GM13977 (cell line): ENCODE measurements around the gene SLC35D2.
"Not testable (repeated sequence)": the region's sequence is repeated elsewhere in the genome, so short reads cannot be mapped to it uniquely, and the experiment has no call there.

Source experiments
- DNase-seq: peaks from one replicate; pipeline ENCODE4 v3.0.0; 2012; ENCODE audit warnings: low spot score
- in situ Hi-C: fragments of 300-500 bp; cut with MboI; formaldehyde crosslinking; loops from one replicate; pipeline ENCODE4 v1.12.0; 2022; ENCODE audit warnings: low sequenced_read_pairs, low pct_unique_long_range_greater_than_20kb, mixed read lengths, inconsistent platforms; ENCODE audit not compliant: unreplicated experiment
- TF ChIP-seq, protein P1 (sequence below): IDR thresholded peaks from 2 replicates; pipeline ENCODE4 v1.5.1; 2012; ENCODE audit warnings: mild to moderate bottlenecking, control low read depth; ENCODE audit not compliant: insufficient read depth; ENCODE audit errors: extremely low read depth, missing control alignments

The SLC35D2 gene

DNA sequence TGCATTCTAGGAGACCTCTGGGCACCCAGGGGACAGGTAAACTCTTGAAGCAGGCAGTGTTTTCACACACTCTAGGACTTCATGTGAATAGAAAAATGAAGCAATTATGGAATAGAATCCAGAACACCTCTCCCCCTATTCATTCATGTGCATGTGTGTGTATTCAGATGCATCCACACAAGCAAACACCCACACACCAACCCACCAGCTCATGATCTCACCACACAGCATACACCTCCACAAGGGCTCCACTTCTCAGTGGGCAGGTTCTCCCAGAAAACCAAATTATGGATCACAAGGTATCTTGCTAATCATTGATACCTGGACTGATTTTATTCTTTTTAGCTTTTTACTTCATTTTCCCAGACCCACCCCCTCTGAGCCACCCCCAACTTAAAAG lies 60.3 kb downstream of the SLC35D2 start:
- in situ Hi-C loops = no loop called here
- TF ChIP-seq, protein P1, sequence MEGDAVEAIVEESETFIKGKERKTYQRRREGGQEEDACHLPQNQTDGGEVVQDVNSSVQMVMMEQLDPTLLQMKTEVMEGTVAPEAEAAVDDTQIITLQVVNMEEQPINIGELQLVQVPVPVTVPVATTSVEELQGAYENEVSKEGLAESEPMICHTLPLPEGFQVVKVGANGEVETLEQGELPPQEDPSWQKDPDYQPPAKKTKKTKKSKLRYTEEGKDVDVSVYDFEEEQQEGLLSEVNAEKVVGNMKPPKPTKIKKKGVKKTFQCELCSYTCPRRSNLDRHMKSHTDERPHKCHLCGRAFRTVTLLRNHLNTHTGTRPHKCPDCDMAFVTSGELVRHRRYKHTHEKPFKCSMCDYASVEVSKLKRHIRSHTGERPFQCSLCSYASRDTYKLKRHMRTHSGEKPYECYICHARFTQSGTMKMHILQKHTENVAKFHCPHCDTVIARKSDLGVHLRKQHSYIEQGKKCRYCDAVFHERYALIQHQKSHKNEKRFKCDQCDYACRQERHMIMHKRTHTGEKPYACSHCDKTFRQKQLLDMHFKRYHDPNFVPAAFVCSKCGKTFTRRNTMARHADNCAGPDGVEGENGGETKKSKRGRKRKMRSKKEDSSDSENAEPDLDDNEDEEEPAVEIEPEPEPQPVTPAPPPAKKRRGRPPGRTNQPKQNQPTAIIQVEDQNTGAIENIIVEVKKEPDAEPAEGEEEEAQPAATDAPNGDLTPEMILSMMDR = no peak
- no peak for DNase-seq

DNA sequence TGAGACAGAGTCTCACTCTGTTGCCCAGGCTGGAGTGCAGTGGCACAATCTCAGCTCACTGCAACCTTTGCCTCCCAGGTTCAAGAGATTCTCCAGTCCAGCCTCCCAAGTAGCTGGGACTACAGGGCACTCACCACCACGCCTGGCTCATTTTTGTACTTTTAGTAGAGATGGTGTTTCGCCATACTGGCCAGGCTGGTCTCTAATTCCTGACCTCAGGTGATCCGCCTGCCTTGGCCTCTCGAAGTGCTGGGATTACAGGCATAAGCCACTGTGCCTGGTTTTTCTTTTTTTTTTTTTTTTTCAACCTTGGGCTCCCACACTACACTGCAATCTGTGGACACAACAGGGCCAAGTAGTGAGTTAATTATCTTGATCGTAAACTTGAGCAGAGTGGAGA lies 60.8 kb downstream of the SLC35D2 start:
- in situ Hi-C loops, DNase-seq: not testable (repeated sequence)

DNA sequence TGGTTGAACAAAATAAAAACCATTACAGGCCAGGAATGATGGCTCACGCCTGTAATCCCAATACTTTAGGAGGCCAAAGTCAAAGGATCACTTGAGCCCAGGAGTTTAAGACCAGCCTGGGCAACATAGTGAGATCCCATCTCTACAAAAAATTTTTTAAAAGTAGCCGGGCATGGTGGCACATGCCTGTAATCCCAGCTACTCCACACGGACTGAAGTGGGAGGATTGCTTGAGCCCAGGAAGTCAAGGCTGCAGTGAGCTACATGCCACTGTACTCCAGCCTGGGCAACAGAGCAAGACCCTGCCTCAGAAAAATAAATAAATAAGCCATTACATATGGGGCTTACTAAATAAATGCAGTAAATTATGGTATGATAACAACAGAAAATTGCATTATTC lies 61.3 kb downstream of the SLC35D2 start:
- in situ Hi-C loops, DNase-seq: not testable (repeated sequence)

DNA sequence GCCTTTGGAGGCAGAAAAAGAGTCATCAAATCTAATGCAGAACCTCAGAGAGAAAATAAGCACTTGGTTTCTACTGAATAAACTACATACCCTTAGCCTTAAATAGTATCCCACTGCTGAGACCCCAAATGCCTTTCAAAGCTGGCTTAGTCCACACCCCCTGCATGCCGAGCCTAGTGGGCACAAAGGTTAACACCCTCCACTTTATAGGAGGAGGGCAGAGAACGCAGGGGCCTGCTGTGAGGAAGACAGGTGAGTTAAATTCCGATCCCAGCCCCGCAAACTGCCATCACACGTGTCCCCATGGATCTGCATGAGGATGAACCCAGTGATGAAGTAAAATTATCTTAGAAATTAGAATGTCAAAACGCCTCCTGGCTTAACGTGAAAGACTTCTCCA lies 62.0 kb downstream of the SLC35D2 start:
- TF ChIP-seq, protein P1 = no peak
- DNase-seq = no peak
- in situ Hi-C loops = no loop called here

DNA sequence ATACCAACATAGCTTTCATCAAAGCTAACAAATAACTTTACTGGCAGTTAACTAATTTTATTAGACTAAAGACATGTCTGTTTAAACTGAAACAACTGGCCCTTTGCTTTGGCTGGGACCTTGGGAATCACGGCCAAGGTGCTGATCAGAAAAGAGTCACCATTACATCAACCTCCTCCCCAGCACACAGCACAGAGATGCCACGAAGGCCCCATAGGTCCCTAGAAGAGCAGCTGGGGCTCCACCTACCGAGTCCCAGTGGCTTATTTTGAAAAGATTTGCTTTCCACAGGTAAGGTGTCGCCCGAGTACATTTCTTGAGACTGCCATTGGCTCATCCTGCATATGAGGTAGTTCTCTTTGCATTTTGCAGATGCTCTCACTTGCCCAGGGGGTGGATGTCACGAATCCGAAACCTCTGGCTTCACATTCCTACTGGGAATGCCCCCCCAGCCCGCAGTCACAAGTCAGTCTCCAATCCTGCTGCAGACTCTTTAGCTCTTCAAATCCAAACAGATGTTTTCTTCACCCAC lies 62.7 kb downstream of the SLC35D2 start:
- DNase-seq = no peak
- TF ChIP-seq, protein P1 = no peak
- in situ Hi-C loops = no loop called here

DNA sequence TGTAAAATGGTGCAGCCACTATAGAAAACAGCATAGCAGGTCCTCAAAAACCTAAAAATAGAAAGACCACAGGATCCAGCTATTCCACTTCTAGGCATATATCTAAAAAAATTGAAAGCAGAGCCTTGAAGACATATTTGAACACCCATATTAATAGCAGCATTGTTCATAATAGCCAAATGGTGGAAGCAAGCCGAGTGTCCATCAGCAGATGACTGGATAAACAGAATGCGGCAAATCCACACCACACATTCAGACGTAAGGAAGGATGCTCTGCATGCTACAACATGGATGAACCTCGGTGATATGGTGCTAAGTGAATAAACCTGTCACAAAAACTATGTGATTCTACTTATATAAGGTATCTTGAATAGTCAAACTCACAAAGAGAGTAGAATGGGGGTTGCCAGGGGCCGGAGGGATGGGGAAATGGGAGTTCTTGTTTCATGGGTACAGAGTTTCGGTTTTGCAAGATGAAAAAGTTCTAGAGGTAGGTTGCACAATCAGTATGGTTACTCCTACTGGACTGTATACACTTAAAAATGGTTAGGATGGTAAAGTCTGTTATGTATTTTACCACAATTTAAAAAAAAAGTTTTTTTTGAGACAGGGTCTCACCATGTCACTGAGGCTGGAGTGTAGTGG lies 64.5 kb downstream of the SLC35D2 start:
- no peak for DNase-seq
- TF ChIP-seq, protein P1 = no peak
- in situ Hi-C loops = loop anchor here (10.0 kb wide), 1 partner anchor 84 kb away; no protein-coding TSS in a partner anchor

DNA sequence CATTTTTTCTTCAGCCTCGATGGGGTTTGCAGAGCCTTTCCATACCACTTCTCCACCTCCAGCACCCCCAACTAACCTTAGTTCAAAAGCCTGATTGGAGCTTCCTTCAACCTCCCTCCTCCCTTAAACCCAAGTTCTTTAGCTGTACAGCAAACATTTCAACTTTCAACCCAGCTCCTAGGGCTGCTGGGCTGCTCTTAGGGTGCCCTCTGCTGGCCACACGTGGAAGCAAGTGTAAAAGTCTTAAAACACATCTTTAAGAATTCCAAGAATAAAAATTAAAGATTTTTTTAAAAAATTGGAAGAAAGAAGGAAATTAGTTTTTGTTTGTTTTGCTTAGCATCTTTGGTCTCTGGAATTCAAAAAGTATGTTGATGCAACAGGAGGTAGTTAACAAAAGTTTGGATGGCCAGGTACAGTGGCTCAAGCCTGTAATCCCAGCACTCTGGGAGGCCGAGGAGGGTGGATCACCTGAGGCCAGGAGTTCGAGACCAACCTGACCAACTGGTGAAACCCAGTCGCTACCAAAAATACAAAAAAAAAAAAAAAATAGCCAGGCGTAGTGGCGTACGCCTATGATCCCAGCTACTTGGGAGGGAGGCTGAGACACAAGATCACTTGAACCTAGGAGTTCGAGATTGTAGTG lies 66.1 kb downstream of the SLC35D2 start:
- in situ Hi-C loops = loop anchor here (10.0 kb wide), 1 partner anchor 83 kb away; no protein-coding TSS in a partner anchor

More for the DNA sequence above, 66.1 kb downstream of the SLC35D2 start:
- TF ChIP-seq, protein P1 = peak; percentile 71
- DNase-seq = peak; percentile 65
